ENCODE data around the gene HES4. TPM values are rescaled to one million over a fixed set of nuclear protein-coding genes. Genes with fewer than 3 reads are reported as not detected.

HES4 gene
- total RNA-seq, 3 donors from 2014 or later, result 8.3 to 36.4 (median 34.2) TPM

GRCh38 chr1:961132-961669 lies 38.7 kb downstream of the HES4 start:
- DNase-seq (ENCODE audit: low spot score in 2 of 2), result no peak
- peaks cover 4 to 18% of the 10 kb centered on the region in 2 donors for H3K4me1 ChIP-seq

GRCh38 chr1:960363-961131 lies 39.4 kb downstream of the HES4 start, which contains the start of gene KLHL17:
Gene KLHL17 (plus strand): TSS chr1:960584. CDS start chr1:960694, 110 bp downstream.
- no peaks in the 10 kb centered on the region for H3K9me3 ChIP-seq
- TF ChIP-seq, protein P1, sequence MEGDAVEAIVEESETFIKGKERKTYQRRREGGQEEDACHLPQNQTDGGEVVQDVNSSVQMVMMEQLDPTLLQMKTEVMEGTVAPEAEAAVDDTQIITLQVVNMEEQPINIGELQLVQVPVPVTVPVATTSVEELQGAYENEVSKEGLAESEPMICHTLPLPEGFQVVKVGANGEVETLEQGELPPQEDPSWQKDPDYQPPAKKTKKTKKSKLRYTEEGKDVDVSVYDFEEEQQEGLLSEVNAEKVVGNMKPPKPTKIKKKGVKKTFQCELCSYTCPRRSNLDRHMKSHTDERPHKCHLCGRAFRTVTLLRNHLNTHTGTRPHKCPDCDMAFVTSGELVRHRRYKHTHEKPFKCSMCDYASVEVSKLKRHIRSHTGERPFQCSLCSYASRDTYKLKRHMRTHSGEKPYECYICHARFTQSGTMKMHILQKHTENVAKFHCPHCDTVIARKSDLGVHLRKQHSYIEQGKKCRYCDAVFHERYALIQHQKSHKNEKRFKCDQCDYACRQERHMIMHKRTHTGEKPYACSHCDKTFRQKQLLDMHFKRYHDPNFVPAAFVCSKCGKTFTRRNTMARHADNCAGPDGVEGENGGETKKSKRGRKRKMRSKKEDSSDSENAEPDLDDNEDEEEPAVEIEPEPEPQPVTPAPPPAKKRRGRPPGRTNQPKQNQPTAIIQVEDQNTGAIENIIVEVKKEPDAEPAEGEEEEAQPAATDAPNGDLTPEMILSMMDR (IDR thresholded peaks at IDR 0.05), result no peak
- TF ChIP-seq POLR2AphosphoS5 (IDR thresholded peaks at IDR 0.05), result no peak
- peak within 1 kb of the TSS in 1 of 2 donors; percentile 56 for H3K27ac ChIP-seq
- peak within 1 kb of the TSS; percentile 95 to 100 (median 98) for H3K4me3 ChIP-seq
- intact Hi-C loops (cut with DNase I; ENCODE audit: low total_unique reads), result no loop called here
- H3K4me1 ChIP-seq, result peaks cover 4 to 14% of the 10 kb centered on the region in 2 donors
- no peak for DNase-seq (ENCODE audit: low spot score in 2 of 2)
- H3K36me3 ChIP-seq, result no peaks in the 10 kb centered on the region
- no peaks in the 10 kb centered on the region for H3K27me3 ChIP-seq

More at GRCh38 chr1:961132-961669, 38.7 kb downstream of the HES4 start:
- TF ChIP-seq, protein P1 (IDR thresholded peaks at IDR 0.05), result no peak
- TF ChIP-seq POLR2A (IDR thresholded peaks at IDR 0.05), result no peak
- no peak for TF ChIP-seq POLR2AphosphoS5 (IDR thresholded peaks at IDR 0.05)
- Histone ChIP-seq H3K9me3 (no peaks in the 10 kb centered on the region), H3K27me3 (no peaks in the 10 kb centered on the region), H3K4me3 (peak overlapping the region; percentile 95 to 100 (median 98)), H3K27ac (peak overlapping the region in 1 of 2 donors; percentile 35), H3K36me3 (no peaks in the 10 kb centered on the region)
- intact Hi-C loops (cut with DNase I; ENCODE audit: low total_unique reads), result no loop called here

DNA sequence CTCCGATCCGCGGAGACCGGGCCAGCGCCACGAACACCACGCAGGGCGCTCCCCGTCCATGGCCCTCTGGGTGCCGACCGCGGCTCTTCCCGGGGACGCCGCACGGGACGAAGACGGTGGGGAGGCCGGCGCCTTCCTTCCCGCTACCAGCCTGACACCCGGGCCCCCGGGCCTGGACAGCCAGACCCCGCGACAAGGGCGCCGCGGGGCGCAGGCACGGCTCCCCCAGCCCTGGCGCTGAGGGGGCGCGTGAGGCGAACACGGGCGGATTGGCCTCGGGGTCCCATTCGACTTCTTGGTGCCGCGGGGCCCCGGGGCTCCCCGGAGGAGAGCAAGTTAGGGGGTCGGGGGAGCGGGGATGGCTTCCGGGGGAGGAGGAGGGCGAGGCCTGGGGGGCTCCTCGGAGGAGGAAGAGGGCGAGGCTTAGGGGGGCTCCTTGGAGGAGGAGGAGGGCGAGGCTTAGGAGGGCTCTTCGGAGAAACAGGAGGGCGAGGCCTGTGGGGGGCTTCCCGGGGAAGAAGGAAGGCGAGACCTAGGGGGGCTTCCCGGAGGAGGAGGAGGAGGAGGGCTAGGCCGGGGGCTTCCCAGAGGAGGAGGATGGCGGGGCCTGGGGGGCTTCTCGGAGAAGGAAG lies 40.0 kb downstream of the HES4 start:
- H3K36me3 ChIP-seq, result no peaks in the 10 kb centered on the region
- peak overlapping the region in 1 of 2 donors; percentile 56 for H3K27ac ChIP-seq
- H3K4me1 ChIP-seq, result peaks cover 4 to 13% of the 10 kb centered on the region in 2 donors
- intact Hi-C loops (cut with DNase I; ENCODE audit: low total_unique reads), result no loop called here
- DNase-seq (ENCODE audit: low spot score in 2 of 2), result no peak
- peak overlapping the region; percentile 95 to 100 (median 98) for H3K4me3 ChIP-seq
- H3K27me3 ChIP-seq, result no peaks in the 10 kb centered on the region
- H3K9me3 ChIP-seq, result no peaks in the 10 kb centered on the region
- TF ChIP-seq, protein P1 (IDR thresholded peaks at IDR 0.05), result no peak
- TF ChIP-seq POLR2AphosphoS5 (IDR thresholded peaks at IDR 0.05) (no peak), POLR2A (IDR thresholded peaks at IDR 0.05) (no peak)

- Histone ChIP-seq H3K9me3 (no peaks in the 10 kb centered on the region), H3K27me3 (no peaks in the 10 kb centered on the region), H3K4me3 (peak within 1 kb of the TSS; percentile 95 to 100 (median 98)), H3K36me3 (no peaks in the 10 kb centered on the region), H3K4me1 (peaks cover 4 to 13% of the 10 kb centered on the region in 2 donors), H3K27ac (peak within 1 kb of the TSS; percentile 55 to 56)
- DNase-seq (ENCODE audit: low spot score in 2 of 2), result peak; percentile 93 to 96
- intact Hi-C loops (cut with DNase I; ENCODE audit: low total_unique reads), result no loop called here
- TF ChIP-seq POLR2A (IDR thresholded peaks at IDR 0.05) (no peak), POLR2AphosphoS5 (IDR thresholded peaks at IDR 0.05) (peak; percentile 15 to 43 (median 18))
Measured at GRCh38 chr1:958823-959730, 40.8 kb downstream of the HES4 start, which contains the start of gene NOC2L. Gene NOC2L (minus strand): TSS chr1:959256. CDS start chr1:959240, 16 bp downstream.

DNA sequence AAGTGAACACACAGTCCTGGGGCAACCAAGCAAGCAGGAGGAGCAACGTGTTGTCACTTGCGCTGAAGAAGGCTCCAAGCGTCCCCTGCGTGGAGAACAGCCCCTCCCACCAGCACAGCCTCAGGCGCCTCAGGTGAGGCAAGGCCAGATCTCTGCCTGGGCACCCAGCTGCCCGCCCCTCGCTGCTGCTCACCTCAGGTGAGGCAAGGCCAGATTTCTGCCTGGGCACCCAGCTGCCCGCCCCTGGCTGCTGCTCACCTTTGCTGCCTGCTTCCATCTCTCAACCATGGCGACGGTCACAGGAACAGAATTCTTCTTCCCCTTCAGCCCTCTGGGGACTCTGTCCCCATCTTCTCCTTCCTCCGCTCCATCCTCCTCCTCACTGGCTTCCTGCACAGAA lies 43.3 kb downstream of the HES4 start:
- Histone ChIP-seq H3K4me3 (peak overlapping the region in 1 of 3 donors; percentile 1), H3K4me1 (peaks cover 4 to 13% of the 10 kb centered on the region in 2 donors), H3K27ac (no peak overlapping the region), H3K27me3 (no peaks in the 10 kb centered on the region), H3K9me3 (no peaks in the 10 kb centered on the region), H3K36me3 (peaks cover 7% of the 10 kb centered on the region)
- intact Hi-C loops (cut with DNase I; ENCODE audit: low total_unique reads), result no loop called here
- no peak for DNase-seq (ENCODE audit: low spot score in 2 of 2)
- TF ChIP-seq POLR2A (IDR thresholded peaks at IDR 0.05) (no peak), POLR2AphosphoS5 (IDR thresholded peaks at IDR 0.05) (no peak)
- TF ChIP-seq, protein P1 (IDR thresholded peaks at IDR 0.05), result no peak

All from breast epithelium (tissue), 4 donors.